Limb (tissue), 2 donors: ENCODE results near the gene TANGO2.

ENCODE experiments used
- DNase-seq, 2 donors: peaks; one replicate each; pipeline ENCODE4 v3.0.0-alpha.2; 2016; ENCODE audit errors: extremely low spot score in 2 of 2

The TANGO2 gene, protein sequence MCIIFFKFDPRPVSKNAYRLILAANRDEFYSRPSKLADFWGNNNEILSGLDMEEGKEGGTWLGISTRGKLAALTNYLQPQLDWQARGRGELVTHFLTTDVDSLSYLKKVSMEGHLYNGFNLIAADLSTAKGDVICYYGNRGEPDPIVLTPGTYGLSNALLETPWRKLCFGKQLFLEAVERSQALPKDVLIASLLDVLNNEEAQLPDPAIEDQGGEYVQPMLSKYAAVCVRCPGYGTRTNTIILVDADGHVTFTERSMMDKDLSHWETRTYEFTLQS

DNA sequence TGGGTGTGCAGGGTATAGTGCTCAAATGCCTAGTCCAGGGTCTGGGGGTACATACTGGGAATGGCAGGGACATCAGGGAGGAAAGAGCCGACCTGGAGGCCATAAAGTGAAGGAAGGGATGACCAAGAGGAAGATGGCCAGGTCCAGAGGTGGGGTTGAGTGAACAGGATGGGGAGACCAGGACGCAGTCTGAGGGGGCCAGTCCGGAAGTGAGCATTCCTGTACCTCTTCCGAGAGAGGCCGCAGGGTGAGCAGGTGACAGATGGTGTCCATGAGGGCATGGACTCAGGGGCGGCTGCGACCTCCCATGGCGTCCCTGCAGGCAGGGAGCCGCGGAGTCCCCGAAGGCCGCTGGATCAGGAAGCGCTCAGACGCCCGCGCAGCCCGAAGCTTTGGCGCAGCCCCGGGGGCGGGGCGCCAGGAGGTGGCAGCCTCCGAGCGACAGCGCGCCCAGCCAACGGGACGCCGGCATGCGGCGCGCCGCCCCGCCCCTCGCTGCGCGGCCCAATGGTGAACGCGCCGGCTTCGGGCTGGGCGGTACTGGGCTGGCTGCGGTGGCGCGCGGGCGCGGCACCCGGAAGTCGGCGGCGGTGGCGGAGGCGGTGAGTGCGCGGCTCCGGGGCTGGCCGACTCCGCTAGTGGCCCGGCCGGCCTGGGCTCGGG lies at the start of gene TANGO2:
Gene TANGO2, plus strand, starts transcription at position 578 of the 663 bp plus-strand sequence. CDS start 15,689 bp downstream, outside the sequence.
- DNase-seq, result peak; percentile 91 to 97

DNA sequence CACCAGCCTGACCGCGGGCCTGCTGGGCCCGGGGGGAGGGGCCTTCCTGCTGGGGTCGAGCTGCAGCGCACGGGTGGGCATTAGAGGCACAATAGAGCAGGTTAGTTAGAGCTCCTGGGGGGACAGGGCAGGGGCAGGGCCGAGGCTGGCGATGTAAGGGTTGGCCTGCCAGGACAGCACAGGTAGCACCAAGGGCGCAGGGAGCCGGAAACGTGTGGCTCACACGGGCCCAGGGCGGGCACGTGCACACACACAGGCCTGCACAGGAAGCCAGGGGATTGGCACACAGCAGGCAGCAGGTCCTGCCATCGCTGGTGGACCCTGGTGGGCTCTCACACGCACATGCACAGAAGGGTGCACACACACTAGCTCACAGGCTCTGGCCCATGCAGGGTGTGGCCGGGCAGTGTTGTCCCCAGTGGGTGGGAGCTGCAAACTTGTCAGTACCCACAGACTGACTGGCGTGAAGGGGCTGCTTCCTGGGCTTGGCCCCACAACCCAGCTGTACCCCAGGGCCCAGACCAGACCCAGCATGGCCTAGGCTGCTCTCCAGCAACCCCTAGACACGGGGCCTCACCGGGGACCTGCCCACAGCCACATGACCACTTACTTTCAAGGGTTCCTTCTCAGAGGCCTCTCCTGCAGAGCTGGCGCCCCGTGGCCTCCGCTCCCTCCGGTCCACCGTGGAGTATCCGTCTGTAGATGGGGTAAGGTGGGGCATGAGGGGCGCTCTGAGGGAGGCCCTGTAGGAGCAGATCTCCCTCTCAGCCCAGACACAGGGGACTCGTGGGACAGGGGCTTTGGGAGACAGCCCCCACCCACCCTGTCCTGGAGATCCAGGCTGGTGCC lies 49.4 kb upstream of the TANGO2 start:
- DNase-seq, result no peak

DNA sequence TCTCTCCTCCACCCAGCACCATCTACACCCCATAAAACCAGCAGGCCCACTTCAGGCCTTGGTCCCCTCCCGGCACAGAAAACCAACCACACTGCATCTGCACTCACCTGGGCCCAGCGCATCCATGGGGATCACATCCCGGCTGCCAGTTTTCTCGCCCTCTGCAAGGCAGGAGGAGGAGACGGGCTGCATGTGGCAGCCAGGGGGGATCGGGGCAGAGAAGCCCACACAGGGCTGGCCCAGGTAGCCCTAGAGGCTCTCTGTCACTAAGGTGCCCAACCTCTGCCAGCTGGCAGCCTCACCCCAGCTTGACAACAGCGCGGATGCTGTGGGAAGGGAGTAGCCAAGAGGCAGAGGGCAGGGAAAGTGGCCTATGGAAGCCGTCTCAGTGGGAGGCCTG lies 48.7 kb upstream of the TANGO2 start:
- no peak for DNase-seq

DNA sequence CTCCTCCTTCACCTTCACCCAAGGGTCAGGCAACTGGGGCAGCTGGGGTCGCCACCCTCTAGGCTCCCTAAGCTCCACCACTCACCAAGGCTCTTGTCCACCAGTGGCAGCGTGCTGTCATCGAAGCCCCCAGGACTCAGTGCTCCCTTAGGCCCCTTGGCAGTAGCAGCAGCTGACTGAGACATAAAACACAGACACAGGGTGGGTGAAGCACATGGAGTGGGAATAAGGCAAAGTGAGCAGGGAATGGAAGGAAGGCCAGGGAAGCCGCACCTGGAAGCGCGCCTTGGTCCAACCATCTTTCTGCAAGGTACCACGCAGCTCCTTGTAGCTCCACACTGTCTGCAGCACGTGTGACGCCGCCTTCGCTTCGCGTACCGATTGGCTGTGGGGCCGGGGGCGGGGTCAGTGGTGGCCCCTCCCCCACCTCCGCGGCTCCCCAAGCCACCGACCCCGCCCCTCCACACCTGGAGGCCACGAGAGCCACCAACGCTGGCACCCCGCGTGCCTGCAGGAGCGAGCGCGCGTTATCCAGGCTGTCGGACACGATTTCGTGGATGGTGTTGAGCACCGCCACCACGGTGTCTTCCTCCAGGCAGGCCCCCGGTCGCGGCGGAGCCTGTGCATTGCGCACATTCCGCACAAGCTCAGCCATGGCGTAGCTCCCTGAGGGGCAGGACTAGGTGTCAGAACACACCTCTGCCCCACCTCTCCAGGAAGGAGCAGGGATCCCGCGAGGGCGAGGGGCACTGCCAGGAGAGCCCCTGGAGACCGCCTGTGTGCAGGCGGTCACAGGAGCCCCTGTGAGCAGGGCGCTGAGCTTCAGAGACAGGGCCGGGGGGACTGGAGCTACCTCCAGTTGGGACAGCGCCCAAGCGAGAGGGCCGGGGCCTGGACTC lies 48.0 kb upstream of the TANGO2 start:
- no peak for DNase-seq

DNA sequence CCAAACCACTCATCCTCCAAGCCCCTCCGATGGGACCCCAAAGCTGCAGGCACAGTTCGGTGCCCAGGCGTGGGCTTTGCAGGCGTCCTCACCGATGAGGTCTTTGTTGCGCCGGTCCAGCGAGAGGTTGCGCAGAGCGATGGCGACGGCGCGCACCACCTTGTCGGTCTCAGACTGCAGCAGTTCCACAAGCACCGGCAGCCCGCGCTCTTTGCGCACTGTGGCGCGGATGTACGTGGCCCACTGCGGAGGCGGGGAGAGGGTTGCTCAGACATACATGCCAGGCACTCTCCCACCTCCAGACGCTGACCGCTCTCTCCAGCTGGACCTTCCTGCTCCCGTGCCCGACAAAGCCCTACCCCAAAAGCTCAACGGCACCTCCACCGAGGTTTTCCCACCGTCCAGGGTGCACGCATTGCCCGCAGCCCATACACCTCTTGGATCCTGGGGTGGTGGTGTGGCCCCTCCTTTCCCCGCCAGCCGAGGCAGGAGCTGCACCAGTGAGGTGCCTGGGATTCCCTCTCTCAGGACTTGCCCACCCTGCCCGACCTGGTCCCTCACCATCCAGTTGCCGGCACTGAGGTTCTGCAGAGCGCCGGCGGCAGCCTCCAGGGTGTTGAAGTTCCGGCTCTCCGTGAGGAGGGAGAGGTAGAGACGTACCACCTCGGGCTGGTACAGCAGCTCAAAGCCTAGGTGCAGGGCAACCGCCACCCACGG lies 47.2 kb upstream of the TANGO2 start:
- DNase-seq, result no peak

DNA sequence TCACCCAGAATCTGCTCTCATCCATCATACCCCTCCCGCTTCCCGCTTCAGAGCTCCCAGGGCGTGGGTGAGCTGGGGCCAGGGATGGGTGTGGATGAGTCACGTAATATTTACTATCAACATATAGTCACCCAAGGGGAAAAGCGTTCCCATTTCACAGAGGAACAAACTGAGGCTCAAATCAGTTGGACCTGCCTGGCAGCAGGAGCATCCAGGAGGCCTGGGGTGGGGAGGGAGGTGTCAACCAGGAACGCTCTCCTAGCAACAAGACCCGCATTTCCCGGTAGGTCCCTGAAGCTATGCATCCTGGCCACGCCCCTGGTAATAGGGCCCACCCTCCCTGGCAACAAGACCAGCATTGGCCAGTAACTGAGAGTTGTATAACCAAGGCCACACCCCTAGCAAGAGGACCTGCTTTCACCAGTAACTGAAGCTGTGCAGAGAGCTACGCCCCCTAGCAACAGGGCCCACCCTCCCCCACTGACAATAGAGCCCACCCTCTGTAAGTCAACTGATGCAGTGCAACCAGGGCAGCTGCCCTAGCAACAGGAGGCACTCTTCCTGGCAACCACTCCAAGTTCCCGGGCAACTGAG lies 46.5 kb upstream of the TANGO2 start:
- peak; percentile 50 to 78 for DNase-seq

DNA sequence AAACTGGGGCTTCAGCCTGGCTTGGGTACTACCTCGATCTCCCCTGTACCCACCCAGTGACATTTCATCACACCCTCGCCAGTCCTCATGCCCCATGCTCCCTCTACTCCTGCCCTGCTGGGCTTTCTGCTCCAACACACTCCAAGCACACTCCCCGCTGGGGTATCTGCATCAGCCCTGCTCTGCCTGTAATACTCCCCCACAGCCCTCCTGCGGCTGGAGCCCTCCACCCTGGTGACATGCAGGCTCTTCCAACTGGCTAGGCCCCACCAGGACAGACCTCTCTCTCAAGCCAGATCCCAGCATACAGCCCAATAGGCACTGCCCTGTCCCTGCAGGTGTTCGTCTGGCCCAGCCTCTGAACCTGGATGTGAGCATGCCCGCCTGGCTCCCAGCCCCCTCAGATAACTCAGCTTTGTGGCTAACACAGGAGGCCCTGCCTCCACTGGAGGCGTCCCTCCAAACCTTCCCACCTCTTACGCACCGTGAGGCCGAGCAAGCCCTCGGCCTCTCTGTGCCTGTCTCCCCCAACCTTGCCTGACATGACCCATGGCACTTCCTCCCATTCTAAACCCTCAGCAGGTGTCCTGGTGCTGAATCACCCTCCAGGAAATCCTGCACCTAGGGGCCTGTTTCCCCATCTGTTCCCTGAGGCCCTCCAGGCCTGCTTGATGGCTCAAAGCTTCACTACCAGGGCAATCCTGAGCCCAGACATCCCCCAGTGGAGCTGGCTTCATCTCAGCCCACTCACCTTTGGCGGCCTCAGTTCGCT lies 45.8 kb upstream of the TANGO2 start:
- no peak for DNase-seq

DNA sequence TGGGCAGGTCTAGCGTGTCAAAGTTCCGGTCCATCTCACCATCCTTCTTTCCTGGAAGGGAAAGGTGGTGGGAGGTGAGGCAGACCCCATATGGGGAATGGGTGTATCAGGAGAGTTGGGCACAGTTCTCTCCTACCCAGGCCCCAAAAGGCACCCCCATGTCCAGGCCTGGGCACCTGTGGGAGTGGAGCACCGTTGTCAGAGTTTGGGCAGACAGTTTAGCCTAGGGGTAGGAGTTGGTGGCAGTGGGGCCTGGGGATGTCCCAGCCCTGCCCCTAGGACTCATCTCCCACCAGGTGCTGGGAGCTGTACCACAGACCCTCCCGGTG lies 45.2 kb upstream of the TANGO2 start:
- DNase-seq, result no peak

DNA sequence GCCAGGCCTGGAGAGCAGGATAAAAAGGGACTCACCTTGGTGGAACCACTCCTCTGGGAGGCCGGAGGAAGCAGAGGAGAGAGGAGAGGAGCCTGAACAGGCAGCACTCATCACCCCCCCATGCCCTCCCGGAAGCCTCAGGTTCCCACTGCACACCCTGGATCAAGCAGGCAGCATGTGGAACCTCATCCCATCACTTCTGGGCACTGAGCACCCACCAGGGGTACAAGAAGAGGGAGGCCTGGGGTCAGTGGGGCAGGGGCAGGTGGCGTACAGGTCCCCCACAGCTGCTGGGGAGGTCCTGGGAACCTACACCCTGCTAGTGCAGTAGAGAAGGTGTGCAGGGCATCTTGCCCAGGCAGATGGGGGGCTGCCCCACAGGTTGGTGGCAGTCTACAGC lies 44.2 kb upstream of the TANGO2 start:
- no peak for DNase-seq

DNA sequence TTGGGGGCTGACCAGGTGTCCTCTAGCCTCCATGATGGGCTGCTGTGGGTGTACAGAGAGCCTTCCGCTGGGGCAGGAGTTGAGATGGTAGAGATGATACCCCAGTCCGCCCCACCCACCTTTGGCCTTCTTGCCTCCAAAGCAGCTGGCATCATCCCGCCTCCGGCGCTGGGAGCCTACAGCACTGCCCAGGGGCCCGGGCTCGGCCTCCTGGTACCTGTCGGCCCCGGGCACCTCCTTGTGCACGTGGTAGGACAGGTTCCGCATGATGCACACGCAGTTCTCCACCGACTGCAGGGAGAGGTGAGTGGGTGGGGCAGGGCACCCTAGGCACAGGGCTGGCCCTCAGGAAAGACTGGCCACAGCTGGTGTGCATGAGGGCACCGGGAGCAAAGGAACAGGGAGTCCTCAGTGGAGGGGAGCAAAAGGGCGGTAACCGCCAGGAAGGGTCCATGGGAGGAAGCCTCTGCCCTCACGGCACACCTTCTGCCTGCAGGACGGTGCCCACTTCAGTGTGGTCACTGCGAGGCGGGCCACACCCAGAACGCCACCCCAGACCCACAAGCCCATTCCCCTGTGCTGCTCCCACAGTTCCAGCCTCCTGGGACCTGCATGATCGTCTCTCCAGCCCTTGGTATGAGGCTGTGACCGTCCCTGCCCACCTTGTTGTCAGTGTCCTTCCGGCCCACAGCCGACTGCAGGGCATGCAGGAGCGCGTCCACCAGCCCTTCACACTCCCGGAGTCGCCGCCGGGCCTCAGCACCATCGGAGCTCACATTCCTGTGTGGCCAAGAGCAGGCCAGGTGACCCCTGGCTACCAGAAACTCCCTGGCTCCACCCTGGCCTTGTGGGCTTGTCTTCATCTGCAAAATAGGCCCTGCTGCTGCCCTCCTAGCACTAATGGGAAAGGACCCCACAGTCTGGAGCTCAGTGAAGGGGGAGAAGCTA lies 43.3 kb upstream of the TANGO2 start:
- DNase-seq, result no peak

DNA sequence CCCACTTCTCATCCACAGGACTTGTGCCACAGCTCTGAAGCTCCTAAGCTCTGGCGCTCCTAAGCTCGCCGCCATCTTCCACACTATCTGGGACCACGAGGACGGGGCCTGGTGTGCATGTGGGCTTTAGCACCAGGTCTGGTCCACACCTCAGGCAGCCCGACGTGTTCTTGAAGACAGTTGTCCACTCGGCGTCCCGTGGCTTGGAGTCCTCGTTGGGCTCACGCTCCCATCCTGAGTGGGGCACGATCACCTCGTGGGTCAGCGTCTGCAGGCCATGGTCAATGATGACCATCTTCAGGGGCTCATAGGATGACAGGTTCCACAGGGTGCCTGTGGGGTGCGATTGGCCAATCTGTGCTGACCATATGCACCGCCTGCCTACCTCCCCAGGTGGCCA lies 42.2 kb upstream of the TANGO2 start:
- DNase-seq, result no peak

DNA sequence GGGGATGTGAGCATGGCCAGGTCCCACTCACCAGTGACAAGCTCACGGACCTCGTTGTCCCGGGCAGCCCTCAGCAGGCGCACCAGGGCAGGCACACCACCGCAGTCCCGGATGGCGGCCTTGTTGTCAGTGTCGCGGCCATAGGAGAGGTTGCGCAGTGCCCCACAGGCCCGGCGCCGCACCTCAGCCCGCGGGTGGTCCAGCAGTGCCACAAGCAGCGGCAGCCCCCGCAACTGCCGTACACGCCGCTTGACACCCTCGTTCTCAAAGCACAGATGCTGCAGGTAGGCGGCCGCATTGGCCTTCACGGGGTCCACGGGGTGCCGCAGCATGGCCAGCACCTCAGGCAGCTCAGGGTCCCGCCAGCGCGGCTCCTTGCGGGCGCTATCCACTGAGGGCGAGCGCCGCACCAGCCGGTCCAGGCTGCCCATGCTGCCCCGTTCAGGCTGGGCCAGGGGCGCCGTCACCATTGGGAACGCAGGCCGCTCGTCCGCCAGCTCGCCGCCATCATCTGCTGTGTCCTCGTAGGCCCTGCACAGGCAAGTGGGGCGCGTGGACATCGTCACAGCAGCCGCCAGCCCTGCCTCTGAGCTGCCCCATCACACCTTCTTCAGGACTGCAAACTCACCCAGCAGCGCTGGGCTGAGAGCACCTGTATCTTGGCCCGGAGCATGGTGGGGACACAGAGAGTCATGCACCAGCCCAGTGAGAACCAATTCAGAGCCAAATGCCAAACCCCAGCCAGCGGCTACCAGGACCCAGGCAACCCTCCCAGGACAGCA lies 41.0 kb upstream of the TANGO2 start:
- DNase-seq, result no peak

DNA sequence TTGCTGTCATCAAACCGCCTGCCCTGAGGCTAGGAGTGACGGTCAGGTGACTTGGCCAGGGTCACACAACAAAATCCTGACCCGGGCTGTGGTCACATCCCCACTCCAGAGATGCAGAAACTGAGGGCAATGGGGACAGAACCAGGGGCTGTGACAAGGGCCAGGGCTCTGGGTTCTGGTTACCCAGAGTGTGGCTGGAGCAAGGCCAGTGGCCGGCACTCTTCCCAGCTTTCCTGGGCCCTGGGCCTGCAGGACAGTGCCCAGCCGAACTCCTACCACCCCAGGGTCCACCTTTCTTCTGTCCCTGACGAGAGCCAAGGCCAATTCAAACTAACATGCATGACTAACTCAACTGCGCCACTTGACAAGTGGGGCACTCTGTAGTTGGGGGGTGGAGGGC lies 40.1 kb upstream of the TANGO2 start:
- DNase-seq, result no peak

DNA sequence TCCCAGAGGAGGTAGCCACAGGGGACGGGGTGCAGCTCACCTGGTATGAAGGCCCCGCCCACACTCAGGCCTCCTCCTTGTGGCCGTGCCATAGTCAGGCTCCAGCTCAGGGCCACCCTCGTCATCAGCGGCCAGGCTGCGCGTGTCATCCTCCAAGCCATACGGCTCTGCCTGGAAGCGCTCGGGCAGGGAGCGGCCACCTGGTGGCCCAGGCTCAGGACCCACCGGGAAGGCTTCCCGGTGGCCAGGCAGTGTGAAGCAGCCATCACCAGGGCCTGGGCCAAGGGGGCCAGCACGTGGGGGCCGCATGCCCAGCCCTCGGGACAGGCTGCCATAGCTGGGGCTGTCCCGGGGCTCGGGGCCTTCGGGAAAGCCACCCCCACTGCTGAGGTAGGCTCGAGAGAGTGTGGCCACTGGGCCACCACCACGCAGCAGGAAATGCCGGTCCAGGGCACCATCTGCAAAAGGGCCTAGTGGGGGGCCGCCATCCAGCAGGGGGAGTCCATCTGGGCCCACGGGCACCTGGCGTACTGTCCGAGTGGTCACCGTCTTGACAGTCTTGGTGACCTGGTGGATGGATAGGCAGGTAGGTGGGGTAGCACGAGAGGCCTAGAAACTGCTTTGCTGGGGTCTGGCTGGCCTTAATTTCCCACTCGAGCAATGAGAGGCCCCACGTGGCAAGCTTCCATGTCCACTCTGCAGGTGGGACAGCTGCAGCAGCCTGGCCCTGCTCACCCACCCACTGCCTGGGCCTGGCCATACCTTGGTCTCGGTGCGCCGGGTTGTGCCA lies 39.5 kb upstream of the TANGO2 start:
- DNase-seq, result no peak

DNA sequence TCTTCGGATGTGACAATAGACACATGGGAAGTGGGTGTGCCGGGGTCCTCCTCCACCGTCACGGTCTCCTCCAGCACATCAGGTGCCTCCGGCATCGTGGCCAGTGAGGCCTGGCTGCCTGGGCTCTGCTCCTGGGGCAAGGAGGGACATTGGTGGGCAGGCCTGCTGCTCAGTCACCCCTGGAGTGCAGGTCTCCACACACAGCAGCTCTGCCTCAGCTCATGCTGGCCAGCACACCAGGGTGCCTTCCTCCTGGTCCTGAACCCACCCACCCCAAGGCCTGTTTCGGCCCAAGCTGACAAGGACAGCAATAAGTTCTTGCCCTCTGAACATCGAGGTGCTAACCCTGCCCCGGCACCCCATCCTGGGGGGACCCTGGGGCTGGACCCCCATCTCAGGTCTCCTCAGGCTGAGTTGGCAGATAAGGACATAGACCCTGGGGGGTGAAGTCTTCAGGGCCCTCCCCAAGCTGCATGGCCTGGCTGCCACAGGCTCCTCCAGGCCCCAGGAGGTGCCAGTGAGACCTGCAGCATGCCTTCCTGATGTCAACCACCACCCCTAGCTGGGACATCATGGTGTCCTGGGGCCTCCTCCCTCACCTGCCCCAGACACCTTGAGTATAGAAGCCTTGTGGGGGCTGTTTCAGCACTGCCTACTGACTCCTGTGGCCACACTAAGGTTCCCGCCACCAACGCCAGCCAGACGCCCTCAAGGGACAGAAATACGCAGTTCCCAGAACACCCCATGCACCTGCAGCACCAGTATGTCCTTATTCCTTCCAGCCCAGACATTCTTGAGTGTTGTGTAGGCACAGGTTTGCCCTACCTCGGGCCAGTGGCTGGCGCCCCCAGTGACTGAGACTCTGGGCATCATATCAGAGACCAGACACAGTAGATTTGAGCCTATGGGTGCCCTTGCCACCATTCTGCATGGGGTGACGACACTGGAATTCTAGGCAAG lies 38.7 kb upstream of the TANGO2 start:
- DNase-seq, result no peak
